Effector CD4-positive, alpha-beta T cell (primary cell): ENCODE data around the gene GUCA1C. TPM values are rescaled to one million over a fixed set of nuclear protein-coding genes. Genes with fewer than 3 reads are reported as not detected.

Experiments used
- DNase-seq: peaks from one replicate; pipeline ENCODE4 v3.0.0-alpha.2; 2020
- total RNA-seq: gene quantifications from one replicate; lab custom pipeline; 2026; lab: John Stamatoyannopoulos, UW

GUCA1C gene, protein sequence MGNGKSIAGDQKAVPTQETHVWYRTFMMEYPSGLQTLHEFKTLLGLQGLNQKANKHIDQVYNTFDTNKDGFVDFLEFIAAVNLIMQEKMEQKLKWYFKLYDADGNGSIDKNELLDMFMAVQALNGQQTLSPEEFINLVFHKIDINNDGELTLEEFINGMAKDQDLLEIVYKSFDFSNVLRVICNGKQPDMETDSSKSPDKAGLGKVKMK
- not detected for total RNA-seq

DNA sequence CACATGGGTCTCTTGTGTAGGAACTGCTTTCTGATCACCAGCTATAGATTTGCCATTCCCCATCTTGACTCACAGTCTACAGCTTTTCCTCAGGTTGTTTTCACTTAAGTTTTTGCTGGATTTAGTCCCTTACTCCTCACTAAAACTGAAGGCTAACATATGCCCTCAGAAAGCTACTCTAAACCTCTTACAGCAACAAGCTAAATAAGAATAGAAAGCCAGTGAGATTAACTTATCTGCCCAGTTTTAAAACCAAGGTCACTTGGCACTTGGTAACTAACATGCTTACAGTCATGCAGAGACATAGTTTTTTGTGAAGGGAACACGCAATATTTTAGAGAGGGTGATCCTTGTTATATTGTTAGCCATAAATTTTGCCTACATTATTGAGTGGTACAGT, at the start of gene GUCA1C:
Gene GUCA1C, minus strand, starts transcription at position 180 of the 400 bp plus-strand sequence. Its CDS starts 117 bp downstream, at position 63.
- DNase-seq = no peak

DNA sequence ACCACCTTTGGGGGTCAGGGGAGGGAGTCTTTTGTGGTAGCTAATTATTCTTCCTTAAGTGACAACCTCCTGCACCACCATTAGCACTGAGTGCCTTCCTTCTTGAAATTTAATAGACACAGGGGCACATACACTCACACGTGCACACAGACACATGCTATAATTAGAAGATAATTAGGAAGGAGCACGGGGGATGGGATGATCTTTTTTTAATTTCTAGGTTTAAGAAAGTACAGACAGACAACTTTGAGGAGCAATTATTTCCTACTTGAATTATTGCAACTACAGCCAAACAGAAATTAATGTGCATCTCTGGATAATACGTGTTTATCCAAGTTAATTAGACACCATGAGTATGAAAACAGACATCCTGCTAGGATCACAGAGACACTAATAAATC, 44.8 kb upstream of the GUCA1C start:
- DNase-seq = no peak

DNA sequence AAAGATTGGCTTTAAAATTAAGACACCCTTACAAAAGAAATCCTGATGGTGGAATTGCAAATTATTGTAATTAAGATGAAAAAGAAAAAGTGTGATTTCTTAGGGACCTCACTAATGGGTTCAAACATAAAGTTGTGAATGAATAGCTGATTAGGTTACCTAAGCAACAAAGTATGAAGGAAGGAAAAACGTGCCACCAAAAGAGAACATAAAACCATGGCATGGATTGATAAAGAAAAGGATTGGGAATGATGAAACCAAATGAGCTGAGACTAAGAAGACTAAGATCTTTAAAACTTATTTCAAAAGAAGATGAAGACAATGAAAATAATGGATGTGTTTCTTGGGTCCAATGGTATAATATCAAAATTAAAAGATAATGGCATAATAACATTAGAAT, 32.2 kb upstream of the GUCA1C start:
- no peak for DNase-seq

DNA sequence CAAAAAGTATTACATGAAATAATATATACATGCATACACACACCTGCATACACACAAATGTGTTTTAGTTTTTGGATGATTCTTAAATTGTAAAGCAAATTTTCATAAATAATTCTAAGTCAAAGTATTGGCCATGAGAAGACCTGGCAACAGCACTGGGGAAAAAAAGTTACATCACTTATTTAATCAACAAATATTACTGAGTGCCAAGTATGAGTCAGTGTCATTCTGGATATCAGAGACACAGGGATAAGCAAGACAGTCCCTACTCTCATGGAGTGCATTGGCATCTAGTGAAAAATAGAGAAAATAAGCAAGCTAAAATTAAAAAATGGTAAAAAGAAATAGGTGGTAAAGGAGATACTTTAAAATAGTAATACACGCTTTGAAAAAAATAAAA, 29.4 kb upstream of the GUCA1C start:
- no peak for DNase-seq

DNA sequence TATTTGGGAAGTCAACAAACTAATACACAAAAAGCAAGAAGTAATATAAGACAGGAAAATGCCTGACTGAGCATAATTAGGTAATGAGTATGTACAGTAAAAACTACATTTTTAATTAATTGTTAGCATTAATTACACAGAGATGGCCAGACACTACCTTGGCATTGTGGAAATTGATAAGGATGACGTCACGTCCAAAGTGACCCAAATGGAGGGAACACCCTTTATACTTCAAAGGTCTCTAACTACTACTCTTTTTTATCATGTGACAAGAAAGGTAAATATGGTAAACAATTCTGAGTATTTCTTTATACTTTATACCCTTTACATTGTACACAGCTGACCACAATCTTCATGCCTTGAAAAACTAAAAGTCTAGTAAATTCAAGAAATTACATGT, 22.4 kb upstream of the GUCA1C start:
- DNase-seq = no peak

DNA sequence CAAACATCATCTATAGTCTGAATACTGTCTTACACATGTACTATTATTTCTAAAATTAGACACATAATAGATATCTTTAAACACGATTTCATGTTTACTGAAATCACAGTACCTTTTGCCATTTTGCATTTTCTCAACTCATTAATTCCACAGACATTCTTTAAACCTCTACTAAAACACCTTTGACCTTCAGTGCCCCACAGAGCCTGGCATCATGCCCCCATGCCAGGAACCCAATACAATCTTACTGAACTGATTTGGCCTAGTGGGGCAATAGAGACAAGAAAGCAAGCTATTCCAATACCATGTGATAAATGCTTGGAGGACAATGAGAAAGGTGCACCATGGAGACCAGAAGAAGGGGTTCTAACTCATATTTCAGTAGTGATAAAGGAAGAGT, 19.3 kb upstream of the GUCA1C start:
- no peak for DNase-seq

DNA sequence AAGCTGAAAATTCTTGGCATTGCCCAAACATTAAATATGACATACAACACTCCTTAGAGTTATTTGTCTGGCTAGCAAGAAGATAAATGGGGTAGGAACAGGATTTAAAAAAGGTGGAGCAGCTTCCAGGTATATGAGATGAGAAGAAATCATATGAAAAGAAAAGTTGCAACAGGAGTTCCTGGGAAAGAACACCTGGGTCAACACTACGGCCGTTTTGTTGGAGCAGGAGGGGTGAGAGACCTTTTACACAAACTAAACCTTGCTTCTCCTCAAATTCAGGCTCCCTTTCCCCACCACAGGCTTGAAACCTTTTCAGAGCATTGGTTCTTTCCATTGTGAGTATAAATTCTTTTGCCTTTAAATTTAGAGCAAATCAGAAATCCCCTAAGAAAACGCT, 18.8 kb upstream of the GUCA1C start:
- DNase-seq = no peak

DNA sequence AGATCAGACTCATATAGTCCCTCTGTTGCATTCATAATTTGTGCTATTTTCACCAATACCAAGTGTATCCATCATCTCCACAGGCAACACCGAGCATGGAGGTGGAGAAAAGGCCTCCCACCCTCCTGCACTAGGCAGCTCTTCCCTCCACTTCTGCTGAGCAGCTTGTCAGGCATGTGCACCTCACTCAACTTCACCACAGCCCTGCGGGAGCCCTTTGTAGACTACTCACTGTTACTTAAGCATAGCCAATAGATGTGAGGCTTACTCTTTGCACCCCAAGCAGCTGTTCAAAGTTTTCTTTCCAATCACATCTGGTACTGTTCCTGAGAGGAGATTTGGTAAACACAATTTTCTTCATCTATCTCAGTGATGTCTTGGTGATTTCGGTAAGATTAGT, 16.9 kb upstream of the GUCA1C start:
- DNase-seq = no peak

DNA sequence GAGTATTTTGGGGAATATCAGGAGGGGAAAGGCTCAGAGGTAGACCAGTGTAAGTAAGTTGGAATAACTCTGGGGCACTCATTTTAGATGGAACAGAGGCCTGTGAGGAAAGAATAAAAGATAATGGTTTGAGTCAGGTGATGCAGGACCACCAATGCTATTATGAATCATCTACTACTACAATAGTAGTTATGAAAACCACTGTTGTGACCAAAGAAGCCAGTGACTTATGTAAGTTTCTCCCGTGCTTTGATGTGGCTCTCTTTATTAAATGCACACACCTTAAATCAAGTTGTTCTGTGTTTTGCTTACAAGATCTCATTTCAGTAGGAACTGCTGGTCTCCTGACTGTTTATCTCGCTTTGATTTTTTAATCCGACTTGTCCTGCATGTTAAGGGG, 13.1 kb upstream of the GUCA1C start:
- DNase-seq = no peak

DNA sequence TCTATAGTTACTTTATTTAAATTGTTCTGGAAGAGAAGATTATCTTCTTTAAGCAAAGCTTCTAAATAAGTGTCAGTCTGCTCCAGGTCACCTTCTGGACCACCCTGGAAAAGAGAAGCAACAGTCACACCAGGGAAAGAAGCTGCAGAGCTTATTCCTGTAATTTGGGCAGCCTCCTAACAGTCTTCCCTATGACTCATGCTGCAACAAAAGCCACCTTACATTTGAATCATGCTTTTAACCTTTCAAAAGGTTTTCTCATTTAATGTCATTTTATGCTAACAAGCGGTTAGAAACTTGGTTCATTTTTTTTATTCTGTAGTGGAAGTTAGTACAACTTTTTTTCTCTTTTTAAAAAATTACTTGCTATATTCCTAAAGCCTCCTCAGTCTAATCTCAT, 5.3 kb upstream of the GUCA1C start:
- no peak for DNase-seq

DNA sequence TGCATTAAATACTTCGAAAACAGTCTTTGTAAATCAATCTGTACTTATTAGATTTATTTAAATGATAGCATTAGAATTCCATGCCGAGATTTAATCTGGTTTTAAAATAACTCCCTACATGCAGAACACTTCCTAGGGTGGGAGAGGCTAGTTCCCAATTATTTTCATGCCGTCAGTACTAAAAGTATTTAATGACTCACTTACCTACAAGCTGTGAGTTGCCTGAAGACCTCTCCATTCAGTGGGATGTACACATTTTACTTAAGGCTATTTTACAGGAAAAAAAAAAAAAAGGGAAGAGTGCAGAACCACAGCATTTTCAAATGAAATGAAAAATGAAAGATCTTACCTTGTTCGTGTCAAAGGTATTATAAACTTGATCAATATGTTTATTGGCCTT, 469 bp downstream of the GUCA1C start:
- DNase-seq = no peak

DNA sequence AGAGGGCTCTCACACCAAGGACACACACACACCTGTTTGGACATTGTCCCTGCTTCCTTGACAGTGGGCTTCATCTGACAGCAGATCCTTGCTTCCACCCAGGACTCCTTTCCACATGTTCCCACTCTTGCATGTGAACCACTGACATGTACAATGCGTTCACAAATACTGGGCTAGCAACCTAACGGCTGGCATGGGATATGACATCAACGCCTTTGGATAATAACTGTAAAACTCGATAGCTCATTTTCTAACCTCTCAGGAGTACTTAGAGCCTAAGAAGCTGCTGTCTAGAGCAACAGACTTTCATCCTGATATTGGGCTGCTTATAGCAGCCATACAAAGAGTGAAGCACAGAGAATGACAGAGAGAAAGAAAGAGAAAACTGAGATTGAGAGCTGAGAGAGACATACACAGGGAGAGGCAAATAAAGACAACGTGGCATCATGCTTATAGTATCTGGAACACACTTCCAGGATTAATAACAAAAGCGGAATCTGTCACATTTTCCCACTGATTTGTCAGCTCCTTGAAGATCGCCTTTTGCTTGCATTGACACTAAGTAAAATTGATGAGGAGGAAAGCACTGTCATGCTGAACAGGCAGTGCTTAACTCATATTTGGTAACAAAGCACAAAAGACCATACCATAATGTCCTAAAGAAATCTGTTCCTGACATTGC, 1.7 kb downstream of the GUCA1C start:
- no peak for DNase-seq

DNA sequence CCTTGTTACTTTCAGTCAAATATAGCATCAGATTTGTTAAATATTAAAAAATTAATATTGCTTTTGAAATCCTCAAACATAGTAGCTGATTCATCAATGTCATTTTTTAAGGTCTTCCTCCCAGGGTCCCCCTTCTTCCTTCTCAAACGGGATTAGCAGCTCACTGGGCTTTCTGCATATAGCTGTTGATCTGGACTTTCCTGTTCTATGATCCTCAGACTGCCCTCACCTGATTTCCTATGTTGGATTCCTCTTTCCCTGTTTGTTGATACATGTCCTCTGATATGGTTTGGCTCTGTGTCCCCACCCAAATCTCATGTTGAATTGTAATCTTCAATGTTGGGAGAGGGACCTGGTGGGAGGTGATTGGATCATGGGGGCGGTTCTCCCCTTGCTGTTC, 5.8 kb downstream of the GUCA1C start:
- no peak for DNase-seq

DNA sequence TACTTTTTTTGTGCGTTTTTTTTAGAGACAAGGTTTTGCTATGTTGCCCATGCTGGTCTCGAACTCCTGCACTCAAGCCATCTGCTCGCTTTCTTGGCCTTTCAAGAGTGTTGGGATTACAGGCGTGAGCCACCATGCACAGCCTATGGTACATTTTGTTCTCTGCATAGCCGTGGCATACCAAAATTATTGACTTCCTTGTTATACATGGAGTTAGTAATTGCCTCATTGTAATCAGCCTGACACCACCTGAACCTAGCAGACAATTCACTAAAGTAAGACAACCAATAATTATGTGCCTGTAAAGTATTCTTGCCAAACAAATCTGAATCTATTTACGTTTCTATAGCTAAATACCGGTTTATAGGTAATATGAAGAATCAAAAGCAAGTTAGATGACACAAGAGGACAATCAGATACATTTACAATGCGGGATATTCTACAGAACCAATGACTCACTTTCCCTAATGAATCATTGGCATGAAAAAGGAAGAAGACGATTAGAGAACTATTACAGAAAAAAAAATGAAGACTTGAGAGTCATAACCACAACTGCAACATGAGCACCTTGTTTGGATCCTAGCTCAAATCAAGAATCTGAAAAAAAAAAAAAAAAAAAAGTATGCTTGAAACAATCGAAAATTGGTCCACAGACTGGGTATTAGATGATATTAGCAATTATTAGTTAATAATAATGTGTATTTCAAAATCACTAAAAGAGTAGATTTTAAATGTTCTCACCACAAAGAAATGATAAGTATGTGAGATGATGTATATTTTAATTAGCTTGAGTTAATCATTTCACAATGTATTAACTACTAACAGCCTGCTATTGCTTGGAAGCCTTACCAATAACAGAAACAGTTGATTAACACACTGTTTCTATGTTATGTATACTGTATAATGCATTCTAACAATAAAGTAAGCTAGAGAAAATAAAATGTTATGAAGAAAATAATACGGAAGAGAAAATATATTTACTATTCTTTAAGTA, 7.1 kb downstream of the GUCA1C start:
- DNase-seq = no peak

DNA sequence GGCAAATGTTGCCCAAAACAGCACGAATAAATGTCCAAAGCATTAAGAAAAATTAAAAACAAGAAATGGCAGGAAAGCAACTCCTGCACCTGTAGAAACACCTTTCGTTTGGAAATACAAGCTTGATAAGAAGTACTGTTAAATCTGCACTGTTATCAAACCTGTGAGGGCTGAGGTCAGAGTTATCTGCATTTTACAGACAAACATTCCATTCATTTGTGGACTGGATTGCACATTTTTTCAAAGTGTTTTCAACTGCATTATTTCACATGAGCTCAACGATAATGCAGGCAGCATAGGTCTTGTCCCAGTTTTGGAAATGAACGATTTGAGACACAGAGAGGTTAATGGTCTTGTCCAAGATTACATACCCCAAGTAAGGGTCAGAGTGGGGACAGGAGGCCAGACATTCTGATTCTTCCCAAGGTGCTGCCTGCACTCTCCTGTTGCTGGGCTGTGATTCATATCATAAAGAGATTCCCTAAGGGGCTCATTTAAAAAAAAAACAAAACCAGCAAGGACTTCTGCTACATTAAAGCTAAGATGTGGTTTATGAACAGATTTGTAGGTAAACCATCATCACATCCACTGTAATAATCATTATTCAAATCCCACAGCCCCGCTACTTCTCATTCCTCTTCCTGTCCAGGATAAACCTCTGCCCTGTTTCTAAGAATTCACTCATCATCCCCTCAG, 13.0 kb downstream of the GUCA1C start:
- DNase-seq = no peak

DNA sequence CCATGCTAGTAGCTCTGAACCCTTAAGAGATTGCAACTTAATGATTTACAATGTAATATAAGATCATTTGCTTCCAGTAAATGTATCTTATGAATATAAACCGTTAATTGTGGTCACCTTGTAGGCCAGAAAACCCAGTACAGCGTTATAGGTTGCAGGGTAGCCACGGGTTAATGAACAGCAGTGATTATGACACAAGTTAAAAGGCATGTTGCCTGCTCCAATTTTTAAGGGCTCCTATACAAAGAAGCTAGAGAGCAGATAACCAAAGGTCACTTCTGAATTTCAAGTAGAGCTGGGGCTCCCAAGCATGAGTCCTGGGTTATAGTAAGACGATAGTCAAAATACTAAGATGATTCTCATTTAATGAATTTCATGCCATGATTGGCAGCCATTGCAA, 13.5 kb downstream of the GUCA1C start:
- DNase-seq = no peak

DNA sequence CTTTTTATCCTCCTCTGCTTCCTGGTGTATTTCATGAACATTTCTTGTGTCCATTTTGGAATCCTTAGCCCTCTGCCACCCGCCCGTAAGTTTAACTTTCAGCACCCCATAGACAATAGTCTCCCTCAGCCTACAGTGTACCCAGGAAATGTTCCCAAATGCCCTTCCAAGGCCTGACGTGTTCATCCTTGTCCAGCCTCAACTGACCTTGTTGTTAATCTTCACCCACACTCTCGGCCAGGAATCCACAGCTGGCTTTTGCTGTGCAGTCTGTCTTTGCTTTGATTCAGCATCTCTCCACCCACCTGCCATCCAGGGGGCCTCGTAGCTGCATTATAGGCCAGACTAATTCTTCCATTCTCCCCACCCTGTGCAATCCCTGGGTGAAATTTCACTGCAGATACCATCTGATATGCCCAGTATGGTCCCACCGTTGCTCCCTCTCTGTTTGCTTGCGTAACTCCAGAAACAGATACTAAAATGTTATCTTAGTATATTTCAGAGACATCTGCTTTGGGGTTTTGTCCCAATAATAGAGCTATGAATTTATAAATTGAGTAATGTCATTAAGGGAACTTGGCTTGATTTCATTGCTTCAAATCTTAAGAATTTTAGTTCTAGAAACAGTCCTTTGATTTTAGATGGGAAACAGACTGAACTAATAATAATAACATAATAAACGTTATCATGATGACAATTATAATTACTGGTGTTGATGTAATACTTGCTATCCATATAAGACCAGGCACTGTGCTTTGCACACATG, 16.6 kb downstream of the GUCA1C start:
- DNase-seq = no peak

DNA sequence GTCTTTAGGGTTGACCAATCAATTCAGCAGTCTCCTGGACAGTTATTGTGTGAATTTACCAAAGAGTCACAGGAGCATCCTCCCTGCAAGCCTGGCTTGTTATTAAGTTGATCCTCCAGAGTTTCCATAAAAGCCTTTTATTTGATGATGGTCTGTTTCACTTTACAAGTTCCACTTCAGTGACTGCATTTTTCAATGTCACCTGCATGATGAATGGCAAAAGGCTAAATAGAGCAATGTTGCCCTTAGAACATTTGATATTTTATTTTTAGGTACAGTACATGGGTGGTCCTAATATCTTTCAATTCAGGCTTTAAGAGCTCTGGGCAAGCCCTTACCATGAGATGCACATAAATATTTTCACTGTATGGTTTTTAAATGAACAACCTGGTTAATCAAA, 22.6 kb downstream of the GUCA1C start:
- DNase-seq = no peak

DNA sequence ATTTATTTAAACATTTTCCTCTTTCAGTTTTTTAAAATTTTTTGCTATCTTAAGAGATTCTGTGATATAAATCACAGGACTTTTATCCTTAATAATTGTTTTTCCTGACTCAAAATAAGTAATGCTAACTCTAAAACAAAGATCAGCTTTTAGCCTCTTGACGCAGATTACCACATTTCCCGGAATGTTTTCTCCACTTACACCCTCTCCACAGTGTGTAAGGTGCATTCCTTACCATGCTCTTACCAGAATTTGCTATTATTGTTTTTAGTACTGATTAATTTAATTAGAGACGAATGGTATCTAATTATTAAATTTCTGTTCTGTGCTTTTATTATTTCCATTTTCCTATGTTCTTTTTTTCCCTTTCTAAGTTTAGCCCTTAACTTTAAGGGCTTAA, 34.8 kb downstream of the GUCA1C start:
- no peak for DNase-seq

DNA sequence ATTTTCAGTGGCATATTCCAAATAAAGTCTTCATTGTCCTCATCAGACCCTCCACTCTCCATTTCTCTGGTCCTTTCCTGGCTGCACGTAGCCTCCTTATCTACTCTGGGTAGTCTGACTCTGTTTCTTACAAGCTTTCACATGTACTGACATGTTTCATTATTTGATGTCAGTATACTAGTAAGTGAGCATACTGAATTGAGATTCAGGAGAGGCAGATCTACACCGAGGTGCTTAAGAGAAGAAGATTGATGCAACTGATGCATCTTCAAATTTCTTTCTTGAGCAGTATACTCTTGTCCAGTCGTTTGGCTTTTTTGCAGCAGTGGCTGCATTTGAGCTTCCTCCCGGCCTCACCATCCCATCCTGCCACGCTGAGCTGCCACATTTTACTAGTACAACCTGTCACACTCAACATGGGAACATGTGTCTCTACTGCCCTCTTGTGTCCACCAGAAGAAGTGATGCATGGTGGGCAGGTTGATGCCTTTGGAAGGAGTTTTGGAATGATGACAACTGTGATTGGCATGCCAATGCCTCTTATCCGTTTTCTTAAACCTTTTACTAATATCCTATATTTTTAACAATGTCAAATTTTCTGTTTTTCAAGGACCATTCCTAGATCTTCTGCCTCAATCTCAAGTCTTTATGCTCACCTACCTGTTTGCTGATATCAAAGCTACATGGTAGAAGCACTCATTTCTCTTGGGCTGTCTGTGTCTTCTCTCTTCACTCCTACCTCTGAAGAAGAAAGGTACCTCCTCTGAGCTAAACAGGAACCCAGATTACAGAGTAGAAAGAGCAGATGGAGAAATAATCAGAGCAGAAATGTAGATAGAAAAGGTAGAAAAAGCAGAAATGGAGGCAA, 38.7 kb downstream of the GUCA1C start:
- DNase-seq = peak; percentile 38

DNA sequence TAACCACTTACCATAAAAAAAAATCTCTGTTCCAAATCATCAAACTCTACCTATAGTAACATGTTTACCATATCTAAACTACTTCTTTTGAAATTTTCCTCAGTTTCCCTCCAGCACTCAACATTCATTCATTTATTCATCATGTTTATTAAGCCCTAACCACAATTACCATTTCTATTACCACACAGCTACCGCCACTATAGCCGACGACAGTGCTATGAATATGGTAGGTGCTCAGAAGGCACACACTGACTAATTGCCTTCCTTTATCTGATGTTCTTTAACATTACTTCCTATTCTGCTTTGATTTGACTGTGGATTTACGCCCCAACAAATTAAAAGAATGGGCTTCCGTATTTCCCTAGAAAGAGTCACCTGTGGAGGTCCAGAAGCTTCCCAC, 43.9 kb downstream of the GUCA1C start:
- DNase-seq = no peak
